ENCODE data around the gene SLC29A2.
"Not testable (repeated sequence)": the region's sequence is repeated elsewhere in the genome, so short reads cannot be mapped to it uniquely, and the experiment has no call there.

SLC29A2 gene

GRCh38 chr11:66362481-66363147, 8.9 kb downstream of the SLC29A2 start:
- Histone ChIP-seq H3K4me1 (no peaks in the 10 kb centered on the region), H3K79me2 (no peaks in the 10 kb centered on the region), H3K36me3 (ENCODE audit: control insufficient read depth, insufficient read depth, low read length) (no peaks in the 10 kb centered on the region), H3K27ac (no peak overlapping the region), H3K27me3 (ENCODE audit: control insufficient read depth, insufficient read depth, low read length) (no peaks in the 10 kb centered on the region), H2AFZ (no peak overlapping the region), H3K9me3 (ENCODE audit: control insufficient read depth, low read length) (no peaks in the 10 kb centered on the region), H3K4me3 (ENCODE audit: low read depth, low read length) (no peak overlapping the region), H3K9ac (no peak overlapping the region), H3K4me2 (ENCODE audit: low read length) (no peak overlapping the region)
- TF ChIP-seq CTCF (IDR thresholded peaks at IDR 0.05) = no peak

DNA sequence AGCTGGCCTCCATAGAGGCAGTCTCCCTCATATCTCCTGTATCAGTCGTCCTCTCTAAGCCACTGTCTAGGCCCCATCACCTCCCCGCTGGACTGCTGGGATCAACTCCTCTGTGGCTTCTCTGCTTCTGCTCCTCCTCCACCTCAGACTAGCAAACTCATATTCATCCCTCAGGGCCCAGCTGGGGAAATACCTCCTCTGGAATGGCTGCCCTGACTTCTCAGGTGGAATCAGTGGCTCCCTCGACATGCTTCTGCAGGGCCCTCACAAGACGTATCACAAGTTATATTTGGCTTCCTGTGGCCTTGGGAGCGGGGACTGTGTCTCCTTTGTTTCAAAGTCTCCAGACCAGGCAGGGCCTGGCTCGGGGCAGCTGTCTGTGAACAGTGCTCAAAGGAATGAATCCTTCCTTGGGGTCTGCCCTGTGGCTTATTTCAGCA, 10.0 kb downstream of the SLC29A2 start:
- Histone ChIP-seq H3K4me1 (no peaks in the 10 kb centered on the region), H3K27me3 (ENCODE audit: control insufficient read depth, insufficient read depth, low read length) (no peaks in the 10 kb centered on the region), H3K36me3 (ENCODE audit: control insufficient read depth, insufficient read depth, low read length) (no peaks in the 10 kb centered on the region), H2AFZ (no peak overlapping the region), H3K9ac (no peak overlapping the region), H3K79me2 (no peaks in the 10 kb centered on the region), H3K27ac (no peak overlapping the region), H3K4me2 (ENCODE audit: low read length) (no peak overlapping the region), H3K4me3 (ENCODE audit: low read depth, low read length) (no peak overlapping the region), H3K9me3 (ENCODE audit: control insufficient read depth, low read length) (no peaks in the 10 kb centered on the region)
- TF ChIP-seq CTCF (IDR thresholded peaks at IDR 0.05) = no peak

DNA sequence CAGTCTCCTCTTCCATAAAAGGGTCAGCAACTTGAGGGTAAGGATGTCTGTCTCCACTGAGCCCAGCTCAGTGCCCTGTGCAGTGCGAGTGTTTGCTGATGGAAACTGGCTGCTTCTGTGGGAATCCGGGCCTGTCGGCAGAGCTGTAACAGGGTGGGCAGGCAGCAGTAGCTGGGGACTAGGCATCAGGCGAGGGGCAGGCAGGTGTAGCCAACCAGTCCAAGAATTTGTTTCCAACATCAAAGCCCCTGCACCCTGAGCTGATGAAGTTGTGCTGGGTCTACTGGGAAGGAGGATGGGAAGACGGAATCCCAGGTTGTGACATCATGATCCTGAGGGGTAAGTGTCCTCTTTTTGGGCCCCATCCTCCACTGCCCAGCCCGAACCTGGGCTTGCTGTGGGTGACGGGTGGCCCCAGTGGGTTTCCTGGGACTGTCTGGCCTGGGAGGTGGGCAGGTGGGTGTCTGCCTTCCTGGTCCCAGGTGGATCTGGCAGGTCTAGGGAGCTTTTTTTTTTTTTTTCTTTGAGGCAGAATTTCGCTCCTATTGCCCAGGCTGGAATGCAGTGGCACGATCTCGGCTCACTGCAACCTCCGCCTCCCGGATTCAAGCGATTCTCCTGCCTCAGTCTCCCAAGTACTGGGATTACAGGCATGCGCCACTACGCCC, 11.0 kb downstream of the SLC29A2 start:
- H3K9me3 ChIP-seq (ENCODE audit: control insufficient read depth, low read length) = no peaks in the 10 kb centered on the region
- no peaks in the 10 kb centered on the region for H3K27me3 ChIP-seq (ENCODE audit: control insufficient read depth, insufficient read depth, low read length)
- H3K4me1 ChIP-seq = no peaks in the 10 kb centered on the region
- H3K4me2 ChIP-seq (ENCODE audit: low read length) = no peak overlapping the region
- no peak overlapping the region for H2AFZ ChIP-seq
- H3K4me3 ChIP-seq (ENCODE audit: low read depth, low read length) = no peak overlapping the region
- no peaks in the 10 kb centered on the region for H3K36me3 ChIP-seq (ENCODE audit: control insufficient read depth, insufficient read depth, low read length)
- no peaks in the 10 kb centered on the region for H3K79me2 ChIP-seq
- no peak overlapping the region for H3K27ac ChIP-seq
- no peak for TF ChIP-seq CTCF (IDR thresholded peaks at IDR 0.05)
- no peak overlapping the region for H3K9ac ChIP-seq

GRCh38 chr11:66359662-66360087, 11.9 kb downstream of the SLC29A2 start:
- Histone ChIP-seq H3K79me2 (no peaks in the 10 kb centered on the region), H3K4me2 (ENCODE audit: low read length) (no peak overlapping the region), H3K4me3 (ENCODE audit: low read depth, low read length) (no peak overlapping the region), H3K27me3 (ENCODE audit: control insufficient read depth, insufficient read depth, low read length) (no peaks in the 10 kb centered on the region), H3K4me1 (no peaks in the 10 kb centered on the region), H3K27ac (no peak overlapping the region), H3K9ac (no peak overlapping the region), H3K9me3 (ENCODE audit: control insufficient read depth, low read length) (no peaks in the 10 kb centered on the region), H2AFZ (no peak overlapping the region), H3K36me3 (ENCODE audit: control insufficient read depth, insufficient read depth, low read length) (no peaks in the 10 kb centered on the region)
- no peak for TF ChIP-seq CTCF (IDR thresholded peaks at IDR 0.05)

- H3K4me3 ChIP-seq (ENCODE audit: low read depth, low read length); H3K9ac ChIP-seq; H3K36me3 ChIP-seq (ENCODE audit: control insufficient read depth, insufficient read depth, low read length); H3K27me3 ChIP-seq (ENCODE audit: control insufficient read depth, insufficient read depth, low read length); H3K4me2 ChIP-seq (ENCODE audit: low read length); H3K27ac ChIP-seq; H3K4me1 ChIP-seq; H3K79me2 ChIP-seq; H2AFZ ChIP-seq; H3K9me3 ChIP-seq (ENCODE audit: control insufficient read depth, low read length): not testable (repeated sequence)
These were observed 20.9 kb downstream of the SLC29A2 start for GRCh38 chr11:66350560-66351235.
